SJSA1 (cell line): ENCODE measurements around the gene SLC7A14. TPM values are rescaled to one million over a fixed set of nuclear protein-coding genes. Genes with fewer than 3 reads are reported as not detected.

Experiments
- DNase-seq, 2 experiments: peaks; one replicate each; pipeline ENCODE4 v3.0.0-alpha.2; 2015 to 2020; ENCODE audit warnings: low spot score in 2 of 2, low read depth in 1 of 2
- H3K27ac ChIP-seq: fragments of 250-450 bp; sonication (Bioruptor Pico); 2 replicates; pipeline ENCODE4 v1.5.1; 2020; ENCODE audit warnings: mild to moderate bottlenecking, moderate library complexity
- H3K27me3 ChIP-seq: fragments of 250-450 bp; sonication (Bioruptor Pico); replicated peaks from 2 replicates; pipeline ENCODE4 v1.5.1; 2020; ENCODE audit warnings: mild to moderate bottlenecking, moderate library complexity
- H3K36me3 ChIP-seq: fragments of 250-450 bp; sonication (Bioruptor Pico); 2 replicates; pipeline ENCODE4 v1.5.1; 2020; ENCODE audit warnings: mild to moderate bottlenecking
- H3K4me1 ChIP-seq: fragments of 250-450 bp; sonication (Bioruptor Pico); replicated peaks from 2 replicates; pipeline ENCODE4 v1.6.1; 2021; ENCODE audit warnings: mild to moderate bottlenecking
- H3K4me3 ChIP-seq: fragments of 250-450 bp; sonication (Bioruptor Pico); 2 replicates; pipeline ENCODE4 v1.5.1; 2020; ENCODE audit warnings: mild to moderate bottlenecking
- H3K9me3 ChIP-seq: fragments of 250-450 bp; sonication (Bioruptor Pico); replicated peaks from 2 replicates; pipeline ENCODE4 v1.5.1; 2020; ENCODE audit warnings: mild to moderate bottlenecking
- total RNA-seq: library from RNA; depleted of rRNA; stranded (reverse); fragments of >200 nt; shearing (Covaris generic); gene quantifications from 2 replicates; pipeline ENCODE4 v1.2.3, GENCODE V29; 2014

SLC7A14 gene
- total RNA-seq, 1 experiment from 2014 or later: not detected

DNA sequence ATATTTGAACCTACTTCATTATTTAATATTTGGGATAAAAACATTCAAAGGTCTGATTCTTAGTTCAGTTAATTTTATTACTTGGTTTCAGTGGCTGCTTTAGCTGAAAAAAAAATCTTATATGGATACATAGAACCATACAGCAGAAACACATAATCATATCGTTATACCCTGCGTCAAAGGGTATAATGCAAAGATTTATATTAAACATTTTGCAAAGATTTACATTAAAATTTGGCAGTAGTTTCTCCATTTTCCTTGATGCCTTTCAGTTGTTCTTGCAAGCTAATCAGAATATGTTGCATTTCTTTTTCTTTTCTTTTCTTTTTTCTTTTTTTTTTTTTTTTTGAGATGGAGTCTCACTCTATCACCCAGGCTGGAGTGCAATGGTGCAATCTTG lies 135.8 kb downstream of the SLC7A14 start:
- Histone ChIP-seq H3K36me3 (no peaks in the 10 kb centered on the region), H3K27me3 (no peaks in the 10 kb centered on the region), H3K9me3 (no peaks in the 10 kb centered on the region), H3K4me1 (no peaks in the 10 kb centered on the region), H3K27ac (no peak overlapping the region), H3K4me3 (no peak overlapping the region)
- DNase-seq: no peak

GRCh38 chr3:170448584-170448983 lies 137.3 kb downstream of the SLC7A14 start:
- DNase-seq: no peak
- no peaks in the 10 kb centered on the region for H3K4me1 ChIP-seq
- no peaks in the 10 kb centered on the region for H3K9me3 ChIP-seq
- no peak overlapping the region for H3K27ac ChIP-seq
- H3K27me3 ChIP-seq: no peaks in the 10 kb centered on the region
- no peak overlapping the region for H3K4me3 ChIP-seq
- H3K36me3 ChIP-seq: no peaks in the 10 kb centered on the region

GRCh38 chr3:170443457-170443856 lies 142.4 kb downstream of the SLC7A14 start:
- DNase-seq: no peak
- Histone ChIP-seq H3K4me3 (no peak overlapping the region), H3K27ac (no peak overlapping the region), H3K9me3 (no peaks in the 10 kb centered on the region), H3K36me3 (no peaks in the 10 kb centered on the region), H3K4me1 (no peaks in the 10 kb centered on the region), H3K27me3 (no peaks in the 10 kb centered on the region)

GRCh38 chr3:170442947-170443346 lies 142.9 kb downstream of the SLC7A14 start:
- Histone ChIP-seq H3K4me3 (no peak overlapping the region), H3K9me3 (no peaks in the 10 kb centered on the region), H3K27ac (no peak overlapping the region), H3K36me3 (no peaks in the 10 kb centered on the region), H3K27me3 (no peaks in the 10 kb centered on the region), H3K4me1 (no peaks in the 10 kb centered on the region)
- DNase-seq: no peak

- Histone ChIP-seq H3K27ac (no peak overlapping the region), H3K4me3 (no peak overlapping the region), H3K9me3 (no peaks in the 10 kb centered on the region), H3K36me3 (no peaks in the 10 kb centered on the region), H3K4me1 (no peaks in the 10 kb centered on the region), H3K27me3 (no peaks in the 10 kb centered on the region)
- no peak for DNase-seq
These were observed 144.5 kb downstream of the SLC7A14 start for GRCh38 chr3:170441412-170441811.

- Histone ChIP-seq H3K4me1 (no peaks in the 10 kb centered on the region), H3K9me3 (no peaks in the 10 kb centered on the region), H3K36me3 (no peaks in the 10 kb centered on the region), H3K27ac (no peak overlapping the region), H3K27me3 (no peaks in the 10 kb centered on the region), H3K4me3 (no peak overlapping the region)
- DNase-seq: no peak
These were observed 145.5 kb downstream of the SLC7A14 start for GRCh38 chr3:170440344-170440743.

GRCh38 chr3:170438836-170439235 lies 147.0 kb downstream of the SLC7A14 start:
- Histone ChIP-seq H3K27me3 (no peaks in the 10 kb centered on the region), H3K4me3 (no peak overlapping the region), H3K36me3 (no peaks in the 10 kb centered on the region), H3K27ac (no peak overlapping the region), H3K4me1 (no peaks in the 10 kb centered on the region), H3K9me3 (no peaks in the 10 kb centered on the region)
- DNase-seq: no peak

GRCh38 chr3:170437696-170438407 lies 148.0 kb downstream of the SLC7A14 start:
- no peaks in the 10 kb centered on the region for H3K9me3 ChIP-seq
- no peak overlapping the region for H3K27ac ChIP-seq
- no peak for DNase-seq
- H3K4me1 ChIP-seq: no peaks in the 10 kb centered on the region
- H3K27me3 ChIP-seq: no peaks in the 10 kb centered on the region
- no peak overlapping the region for H3K4me3 ChIP-seq
- H3K36me3 ChIP-seq: no peaks in the 10 kb centered on the region

DNA sequence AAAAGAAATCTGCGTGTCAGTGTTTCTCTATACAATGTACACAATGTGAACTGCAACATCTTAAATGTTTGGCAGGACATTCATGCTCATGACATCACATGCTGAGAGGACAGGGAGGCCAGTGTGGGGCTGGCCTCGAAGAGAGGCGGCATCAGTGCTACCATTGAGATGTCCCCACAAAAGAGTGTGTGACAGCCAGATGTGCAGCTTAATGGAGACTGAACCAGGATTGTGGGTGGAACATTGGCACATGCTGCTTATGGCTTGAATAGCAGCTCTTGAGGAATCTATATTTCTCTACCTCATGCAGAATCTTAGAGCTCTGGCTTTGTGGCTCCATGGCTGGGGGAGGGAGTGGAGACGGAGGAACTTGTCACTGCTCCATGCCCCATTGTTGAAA lies 148.7 kb downstream of the SLC7A14 start:
- no peak overlapping the region for H3K4me3 ChIP-seq
- no peak for DNase-seq
- H3K36me3 ChIP-seq: no peaks in the 10 kb centered on the region
- H3K27ac ChIP-seq: no peak overlapping the region
- H3K9me3 ChIP-seq: no peaks in the 10 kb centered on the region
- H3K4me1 ChIP-seq: no peaks in the 10 kb centered on the region
- H3K27me3 ChIP-seq: no peaks in the 10 kb centered on the region

DNA sequence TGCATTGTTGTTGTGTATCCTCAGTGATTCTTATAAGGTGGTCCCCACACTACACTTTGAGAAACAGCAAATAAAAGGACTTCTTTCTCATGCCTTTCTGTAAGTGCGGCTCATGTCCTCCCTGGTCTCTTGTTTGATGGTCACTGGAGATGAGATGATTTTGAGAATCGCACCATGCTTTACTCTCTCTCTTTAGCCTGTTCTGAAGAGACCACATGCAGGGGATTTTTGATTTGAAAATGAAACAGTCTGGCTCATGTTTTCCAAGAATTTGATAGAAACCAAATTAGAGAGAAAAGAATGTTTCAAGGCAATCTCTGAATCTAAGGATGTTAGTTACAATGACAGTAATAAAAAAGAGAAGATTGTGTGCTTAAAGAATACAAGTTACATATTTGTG lies 149.2 kb downstream of the SLC7A14 start:
- Histone ChIP-seq H3K4me1 (no peaks in the 10 kb centered on the region), H3K36me3 (no peaks in the 10 kb centered on the region), H3K4me3 (no peak overlapping the region), H3K27me3 (no peaks in the 10 kb centered on the region), H3K27ac (no peak overlapping the region), H3K9me3 (no peaks in the 10 kb centered on the region)
- no peak for DNase-seq

DNA sequence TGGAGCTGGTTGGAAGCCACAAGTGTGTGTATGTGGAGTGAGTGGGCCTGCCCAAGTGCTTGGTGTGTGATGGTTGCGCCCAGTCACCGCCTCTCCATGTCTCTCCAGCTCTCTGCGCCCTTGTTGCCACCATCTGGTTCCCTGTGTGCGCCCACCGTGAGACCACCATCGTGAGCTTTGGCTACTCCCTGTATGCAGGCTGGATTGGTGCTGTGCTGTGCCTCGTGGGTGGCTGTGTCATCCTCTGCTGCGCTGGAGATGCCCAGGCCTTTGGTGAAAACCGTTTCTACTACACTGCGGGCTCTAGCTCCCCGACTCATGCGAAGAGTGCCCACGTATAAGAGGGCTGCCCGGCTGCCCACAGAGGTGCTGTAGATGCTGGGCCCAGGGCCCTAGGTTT lies 153.5 kb downstream of the SLC7A14 start:
- no peaks in the 10 kb centered on the region for H3K9me3 ChIP-seq
- no peak overlapping the region for H3K27ac ChIP-seq
- peaks cover 22% of the 10 kb centered on the region for H3K4me1 ChIP-seq
- H3K36me3 ChIP-seq: no peaks in the 10 kb centered on the region
- no peaks in the 10 kb centered on the region for H3K27me3 ChIP-seq
- H3K4me3 ChIP-seq: no peak overlapping the region
- DNase-seq: no peak

DNA sequence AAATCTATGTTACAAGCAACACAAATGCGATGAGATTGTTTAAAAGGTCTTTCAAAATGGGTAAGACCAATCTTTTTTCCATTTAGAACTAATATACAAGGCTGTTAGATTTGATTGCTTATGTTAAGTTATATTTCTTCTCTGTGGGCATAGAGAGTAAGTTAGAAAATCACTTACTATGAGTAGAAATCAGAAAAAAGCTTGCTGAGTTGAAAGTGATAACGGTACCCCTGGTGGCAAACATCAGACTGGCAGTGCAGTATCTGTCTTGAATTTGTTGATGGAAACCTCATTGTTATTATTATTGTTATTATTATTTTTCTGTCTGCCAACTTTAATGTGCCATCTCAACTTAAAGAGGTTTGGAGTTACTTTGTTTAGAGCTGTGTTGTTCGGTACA lies 154.8 kb downstream of the SLC7A14 start:
- H3K27ac ChIP-seq: no peak overlapping the region
- H3K9me3 ChIP-seq: no peaks in the 10 kb centered on the region
- H3K4me1 ChIP-seq: peaks cover 22% of the 10 kb centered on the region
- no peaks in the 10 kb centered on the region for H3K27me3 ChIP-seq
- no peak overlapping the region for H3K4me3 ChIP-seq
- no peaks in the 10 kb centered on the region for H3K36me3 ChIP-seq
- DNase-seq: no peak

DNA sequence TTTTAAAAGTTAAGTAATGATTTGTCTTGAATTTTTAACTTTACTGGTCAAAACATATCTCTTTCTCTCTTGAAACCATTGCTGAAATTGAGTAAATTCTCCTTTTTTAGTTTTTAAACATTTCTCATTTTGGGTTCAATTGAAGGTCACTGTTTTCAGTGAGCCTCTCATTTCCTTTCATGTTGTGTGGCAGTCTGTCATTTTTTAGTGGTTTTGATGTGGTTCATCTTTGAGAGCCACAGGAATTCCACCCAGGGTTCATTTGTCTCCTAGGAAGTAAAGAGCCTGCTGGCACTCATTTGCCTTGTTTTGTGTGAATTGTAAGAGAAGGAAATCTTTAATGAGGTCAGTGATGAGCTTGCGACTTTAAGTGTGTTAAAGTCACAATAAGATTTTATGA lies 156.8 kb downstream of the SLC7A14 start:
- H3K9me3 ChIP-seq: no peaks in the 10 kb centered on the region
- H3K27me3 ChIP-seq: no peaks in the 10 kb centered on the region
- H3K4me1 ChIP-seq: peaks cover 22% of the 10 kb centered on the region
- H3K27ac ChIP-seq: no peak overlapping the region; the same call in 1 of the 2 replicates
- no peak overlapping the region for H3K4me3 ChIP-seq
- peak in 1 of 2 experiments; percentile 77 for DNase-seq
- no peaks in the 10 kb centered on the region for H3K36me3 ChIP-seq

GRCh38 chr3:170428095-170428494 lies 157.8 kb downstream of the SLC7A14 start:
- Histone ChIP-seq H3K9me3 (no peaks in the 10 kb centered on the region), H3K27ac (no peak overlapping the region), H3K4me3 (no peak overlapping the region), H3K4me1 (peaks cover 22% of the 10 kb centered on the region), H3K27me3 (no peaks in the 10 kb centered on the region), H3K36me3 (no peaks in the 10 kb centered on the region)
- DNase-seq: no peak

DNA sequence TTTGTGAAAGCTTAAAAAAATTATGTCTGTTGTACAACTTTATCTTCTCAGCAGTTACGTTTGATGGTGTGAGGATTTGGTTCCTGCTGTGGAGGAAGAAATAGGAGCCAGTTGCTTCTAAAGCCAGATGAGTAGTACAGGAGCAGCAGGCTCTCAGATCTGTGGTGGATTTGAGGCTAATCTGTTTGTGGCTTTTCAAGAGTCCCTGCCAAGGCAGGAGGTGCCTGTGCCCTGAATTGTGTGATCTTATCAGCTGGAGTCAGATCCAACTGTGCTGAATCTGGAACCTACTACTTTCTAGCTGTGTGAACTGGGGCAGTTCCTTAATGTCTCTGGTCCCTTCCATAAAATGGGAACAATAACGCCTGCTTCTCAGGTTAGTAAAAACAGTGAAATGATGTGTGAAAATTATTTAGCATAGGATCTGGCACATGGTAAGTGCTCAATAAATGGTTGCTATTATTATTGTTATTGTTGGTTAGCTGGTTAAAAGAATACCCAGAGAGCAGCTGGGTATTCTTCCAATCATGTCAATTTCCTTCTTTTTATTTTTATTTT lies 159.6 kb downstream of the SLC7A14 start:
- Histone ChIP-seq H3K36me3 (no peaks in the 10 kb centered on the region), H3K27me3 (no peaks in the 10 kb centered on the region), H3K27ac (no peak overlapping the region), H3K9me3 (no peaks in the 10 kb centered on the region), H3K4me3 (no peak overlapping the region), H3K4me1 (peaks cover 22% of the 10 kb centered on the region)
- no peak for DNase-seq
